Cardiac muscle cell (in vitro differentiated cells and primary cell): ENCODE results near the gene POLR1A. TPM values are rescaled to one million over a fixed set of nuclear protein-coding genes. Genes with fewer than 3 reads are reported as not detected.

Experiments used
- DNase-seq, 2 donors: peaks; one replicate each; pipeline versions ENCODE4 v3.0.0 to v3.0.0-alpha.2; 2010 to 2017; ENCODE audit warnings: low read depth in 1 of 2, low spot score in 1 of 2
- H3K27ac ChIP-seq: fragments of 200-600 bp; sonication (generic); 2 replicates; pipeline ENCODE4 v1.5.1; 2016
- H3K27me3 ChIP-seq: fragments of 200-600 bp; sonication (generic); 2 replicates; pipeline ENCODE4 v1.6.0; 2016; ENCODE audit warnings: control low read depth
- H3K36me3 ChIP-seq: fragments of 200-600 bp; sonication (generic); 2 replicates; pipeline ENCODE4 v1.5.1; 2016; ENCODE audit warnings: control low read depth
- H3K4me1 ChIP-seq: fragments of 200-600 bp; sonication (generic); 2 replicates; pipeline ENCODE4 v1.8.1; 2017; ENCODE audit warnings: low read depth, mild to moderate bottlenecking, mixed run types
- H3K4me3 ChIP-seq: fragments of 200-600 bp; sonication (generic); 2 replicates; pipeline ENCODE4 v1.5.1; 2016; ENCODE audit warnings: mild to moderate bottlenecking
- H3K9me3 ChIP-seq: fragments of 200-600 bp; sonication (generic); 2 replicates; pipeline ENCODE4 v1.5.1; 2017; ENCODE audit warnings: low read depth, mild to moderate bottlenecking, control low read depth
- polyA plus RNA-seq: library from polyadenylated mRNA; unstranded; fragments of >200 nt; fragmentation: Nextera tagmentation; extraction: Ambion mirVana; gene quantifications from 2 replicates; pipeline ENCODE4 v1.2.1, GENCODE V29; 2016
- total RNA-seq: library from RNA; depleted of rRNA; stranded (reverse); fragments of >200 nt; gene quantifications from 2 replicates; pipeline ENCODE4 v1.2.3, GENCODE V29; 2016
- TF ChIP-seq, protein P1 (sequence below): IDR thresholded peaks from 2 replicates; pipeline ENCODE4 v1.5.1; 2012; ENCODE audit warnings: low read depth, mild to moderate bottlenecking, low read length

The POLR1A gene
- total and polyA plus RNA-seq, 2 experiments from 2014 or later: 6.8 to 19.4 TPM

DNA sequence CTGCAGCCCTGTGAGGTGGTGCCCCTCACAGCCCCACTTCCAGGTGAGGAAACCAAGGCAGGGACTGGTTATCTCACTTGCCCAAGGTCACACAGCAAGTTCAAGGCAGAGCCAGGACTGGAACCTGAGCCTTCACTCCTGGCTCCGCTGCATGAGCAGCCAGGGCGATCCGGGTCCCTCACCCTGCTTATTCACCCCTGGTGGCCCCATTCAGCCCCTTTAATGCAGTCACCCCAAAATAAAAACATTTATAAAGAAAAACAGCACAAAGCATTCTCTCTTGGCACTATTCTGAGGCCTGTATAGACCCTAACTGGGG lies 57.3 kb downstream of the POLR1A start:
- no peaks in the 10 kb centered on the region for H3K9me3 ChIP-seq
- H3K4me3 ChIP-seq: no peak overlapping the region
- TF ChIP-seq, protein P1, sequence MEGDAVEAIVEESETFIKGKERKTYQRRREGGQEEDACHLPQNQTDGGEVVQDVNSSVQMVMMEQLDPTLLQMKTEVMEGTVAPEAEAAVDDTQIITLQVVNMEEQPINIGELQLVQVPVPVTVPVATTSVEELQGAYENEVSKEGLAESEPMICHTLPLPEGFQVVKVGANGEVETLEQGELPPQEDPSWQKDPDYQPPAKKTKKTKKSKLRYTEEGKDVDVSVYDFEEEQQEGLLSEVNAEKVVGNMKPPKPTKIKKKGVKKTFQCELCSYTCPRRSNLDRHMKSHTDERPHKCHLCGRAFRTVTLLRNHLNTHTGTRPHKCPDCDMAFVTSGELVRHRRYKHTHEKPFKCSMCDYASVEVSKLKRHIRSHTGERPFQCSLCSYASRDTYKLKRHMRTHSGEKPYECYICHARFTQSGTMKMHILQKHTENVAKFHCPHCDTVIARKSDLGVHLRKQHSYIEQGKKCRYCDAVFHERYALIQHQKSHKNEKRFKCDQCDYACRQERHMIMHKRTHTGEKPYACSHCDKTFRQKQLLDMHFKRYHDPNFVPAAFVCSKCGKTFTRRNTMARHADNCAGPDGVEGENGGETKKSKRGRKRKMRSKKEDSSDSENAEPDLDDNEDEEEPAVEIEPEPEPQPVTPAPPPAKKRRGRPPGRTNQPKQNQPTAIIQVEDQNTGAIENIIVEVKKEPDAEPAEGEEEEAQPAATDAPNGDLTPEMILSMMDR: no peak
- no peaks in the 10 kb centered on the region for H3K4me1 ChIP-seq
- no peaks in the 10 kb centered on the region for H3K27me3 ChIP-seq
- H3K27ac ChIP-seq: no peak overlapping the region
- no peak for DNase-seq
- peaks cover 58% of the 10 kb centered on the region for H3K36me3 ChIP-seq

DNA sequence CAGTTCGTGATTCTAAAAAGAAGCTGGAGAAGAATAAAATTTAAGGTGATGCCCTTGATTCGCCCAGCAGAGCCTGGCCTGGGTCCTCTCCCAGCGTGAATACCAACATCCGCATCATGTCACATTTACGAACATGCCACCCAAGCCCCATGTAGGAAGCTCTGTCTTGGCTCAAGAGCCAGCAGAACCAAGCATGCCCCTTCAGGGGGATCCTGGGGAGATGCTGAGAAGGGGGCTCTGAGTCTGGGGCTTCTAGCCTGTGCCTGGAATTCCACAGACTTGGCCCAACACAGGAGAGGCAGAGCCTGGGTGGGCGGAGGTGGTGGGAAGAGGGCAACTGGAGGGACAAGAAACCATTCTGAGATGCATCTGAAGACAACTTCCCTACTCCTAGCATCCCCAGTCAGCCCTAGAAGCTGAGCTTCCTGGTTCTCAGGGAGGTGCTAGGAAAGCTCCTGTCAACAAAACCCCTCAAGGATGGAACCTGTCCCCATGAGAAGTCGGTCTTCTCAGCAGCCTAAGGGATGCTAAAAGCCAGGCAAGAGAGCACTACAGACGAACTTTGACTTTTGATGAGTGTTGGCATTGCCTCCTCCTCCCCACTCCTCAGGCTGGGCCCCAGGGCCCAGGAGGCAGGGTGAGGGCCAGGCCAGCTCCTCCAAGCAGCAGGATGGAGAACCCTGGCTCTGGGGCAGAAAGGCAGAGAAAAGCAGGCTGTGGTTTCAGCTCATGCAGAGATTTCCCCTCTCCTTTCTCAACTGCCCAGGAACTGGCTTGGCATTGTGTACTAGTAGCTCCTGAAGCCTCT lies 57.9 kb downstream of the POLR1A start:
- H3K4me3 ChIP-seq: no peak overlapping the region
- no peaks in the 10 kb centered on the region for H3K9me3 ChIP-seq
- H3K27ac ChIP-seq: no peak overlapping the region
- DNase-seq: no peak
- TF ChIP-seq, protein P1: no peak
- peaks cover 63% of the 10 kb centered on the region for H3K36me3 ChIP-seq
- H3K4me1 ChIP-seq: no peaks in the 10 kb centered on the region
- H3K27me3 ChIP-seq: no peaks in the 10 kb centered on the region

DNA sequence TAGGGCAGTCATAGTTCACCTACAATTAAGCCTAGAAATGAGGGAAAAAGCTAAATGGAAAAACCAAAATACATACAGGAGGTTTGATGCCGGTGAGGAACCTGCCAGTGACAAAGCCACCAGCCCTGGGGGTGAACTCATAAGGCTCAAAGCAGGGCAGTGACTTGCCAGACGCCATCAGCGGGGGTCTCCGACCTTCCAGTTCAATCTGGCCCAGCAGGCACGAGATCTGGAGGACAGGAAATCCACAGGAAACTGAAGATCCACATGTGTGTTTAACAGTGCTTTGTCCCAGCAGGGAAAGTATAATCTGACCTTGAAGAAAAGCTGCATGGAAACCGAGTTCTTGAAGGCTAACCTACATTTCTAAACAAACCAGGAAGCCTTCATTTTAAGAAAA lies 60.1 kb downstream of the POLR1A start:
- H3K27ac ChIP-seq: no peak overlapping the region
- no peak for DNase-seq
- TF ChIP-seq, protein P1: no peak
- no peak overlapping the region for H3K4me3 ChIP-seq
- H3K27me3 ChIP-seq: no peaks in the 10 kb centered on the region
- H3K9me3 ChIP-seq: no peaks in the 10 kb centered on the region
- peaks cover 62% of the 10 kb centered on the region for H3K36me3 ChIP-seq
- no peaks in the 10 kb centered on the region for H3K4me1 ChIP-seq

DNA sequence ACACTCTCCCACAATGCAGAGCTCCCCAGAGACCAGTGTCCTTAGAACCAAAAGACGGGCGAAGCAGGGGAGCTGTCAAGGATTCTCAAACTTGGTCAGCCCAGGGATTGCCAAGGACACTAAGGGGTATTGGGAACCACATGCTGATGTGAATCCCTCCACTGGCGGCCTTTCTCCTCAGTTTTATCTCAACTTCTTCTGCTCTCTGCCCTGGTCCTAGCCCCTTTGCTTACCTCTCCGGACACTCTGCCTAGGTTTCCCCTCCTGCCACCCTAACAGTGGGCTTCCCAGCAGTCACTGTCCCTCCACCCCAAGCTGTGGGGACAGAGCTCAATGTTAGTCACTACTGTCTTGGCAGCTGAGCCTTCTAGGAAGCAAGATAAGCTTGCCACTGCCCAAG lies 61.1 kb downstream of the POLR1A start:
- Histone ChIP-seq H3K36me3 (peaks cover 62% of the 10 kb centered on the region), H3K9me3 (no peaks in the 10 kb centered on the region), H3K4me1 (no peaks in the 10 kb centered on the region), H3K27me3 (no peaks in the 10 kb centered on the region), H3K4me3 (no peak overlapping the region), H3K27ac (no peak overlapping the region)
- TF ChIP-seq, protein P1: no peak
- no peak for DNase-seq

DNA sequence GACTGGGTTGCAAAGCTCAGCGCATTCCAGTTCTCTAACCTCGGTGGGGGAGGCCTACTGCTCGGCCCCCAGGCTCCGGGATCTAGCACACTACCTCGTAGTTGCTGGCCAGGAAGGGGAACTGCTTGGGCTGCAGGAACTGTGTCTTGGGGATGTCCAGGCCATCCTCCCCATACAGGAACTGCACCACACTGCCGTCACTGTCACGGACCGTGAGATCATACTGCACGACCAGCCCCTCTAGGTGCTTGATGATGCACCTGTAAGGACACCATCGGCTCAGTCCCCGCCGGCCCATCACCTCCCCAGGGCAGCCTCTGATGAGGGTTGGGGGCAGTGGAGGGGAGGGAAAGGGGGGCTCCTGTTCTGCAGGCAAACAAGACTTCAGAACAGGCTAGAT lies 61.6 kb downstream of the POLR1A start:
- peaks cover 57% of the 10 kb centered on the region for H3K36me3 ChIP-seq
- H3K27ac ChIP-seq: no peak overlapping the region
- no peaks in the 10 kb centered on the region for H3K9me3 ChIP-seq
- no peaks in the 10 kb centered on the region for H3K4me1 ChIP-seq
- DNase-seq: no peak
- TF ChIP-seq, protein P1: no peak
- H3K4me3 ChIP-seq: no peak overlapping the region
- no peaks in the 10 kb centered on the region for H3K27me3 ChIP-seq
